ENCODE results near the gene TRMT2A.
A peak's percentile ranks its signal among the peaks of the same experiment; 100 is the strongest.

TRMT2A gene

GRCh38 chr22:20088263-20088648 is 28.8 kb downstream of the TRMT2A start:
- TF ChIP-seq, protein P1, sequence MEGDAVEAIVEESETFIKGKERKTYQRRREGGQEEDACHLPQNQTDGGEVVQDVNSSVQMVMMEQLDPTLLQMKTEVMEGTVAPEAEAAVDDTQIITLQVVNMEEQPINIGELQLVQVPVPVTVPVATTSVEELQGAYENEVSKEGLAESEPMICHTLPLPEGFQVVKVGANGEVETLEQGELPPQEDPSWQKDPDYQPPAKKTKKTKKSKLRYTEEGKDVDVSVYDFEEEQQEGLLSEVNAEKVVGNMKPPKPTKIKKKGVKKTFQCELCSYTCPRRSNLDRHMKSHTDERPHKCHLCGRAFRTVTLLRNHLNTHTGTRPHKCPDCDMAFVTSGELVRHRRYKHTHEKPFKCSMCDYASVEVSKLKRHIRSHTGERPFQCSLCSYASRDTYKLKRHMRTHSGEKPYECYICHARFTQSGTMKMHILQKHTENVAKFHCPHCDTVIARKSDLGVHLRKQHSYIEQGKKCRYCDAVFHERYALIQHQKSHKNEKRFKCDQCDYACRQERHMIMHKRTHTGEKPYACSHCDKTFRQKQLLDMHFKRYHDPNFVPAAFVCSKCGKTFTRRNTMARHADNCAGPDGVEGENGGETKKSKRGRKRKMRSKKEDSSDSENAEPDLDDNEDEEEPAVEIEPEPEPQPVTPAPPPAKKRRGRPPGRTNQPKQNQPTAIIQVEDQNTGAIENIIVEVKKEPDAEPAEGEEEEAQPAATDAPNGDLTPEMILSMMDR (IDR thresholded peaks at IDR 0.05; ENCODE audit: control insufficient read depth, extremely low read depth, insufficient read depth), result no peak
- no peak overlapping the region for H3K4me3 ChIP-seq (ENCODE audit: low read depth, low read length)
- DNase-seq (ENCODE audit: low read depth), result no peak

- no peak overlapping the region for H3K4me3 ChIP-seq (ENCODE audit: low read depth, low read length)
- no peak for DNase-seq (ENCODE audit: low read depth)
- TF ChIP-seq, protein P1 (IDR thresholded peaks at IDR 0.05; ENCODE audit: control insufficient read depth, extremely low read depth, insufficient read depth), result no peak
These were observed 29.4 kb downstream of the TRMT2A start for GRCh38 chr22:20087319-20088262.

GRCh38 chr22:20086763-20087162 is 30.3 kb downstream of the TRMT2A start:
- no peak for DNase-seq (ENCODE audit: low read depth)
- no peak overlapping the region for H3K4me3 ChIP-seq (ENCODE audit: low read depth, low read length)
- TF ChIP-seq, protein P1 (IDR thresholded peaks at IDR 0.05; ENCODE audit: control insufficient read depth, extremely low read depth, insufficient read depth), result no peak

DNA sequence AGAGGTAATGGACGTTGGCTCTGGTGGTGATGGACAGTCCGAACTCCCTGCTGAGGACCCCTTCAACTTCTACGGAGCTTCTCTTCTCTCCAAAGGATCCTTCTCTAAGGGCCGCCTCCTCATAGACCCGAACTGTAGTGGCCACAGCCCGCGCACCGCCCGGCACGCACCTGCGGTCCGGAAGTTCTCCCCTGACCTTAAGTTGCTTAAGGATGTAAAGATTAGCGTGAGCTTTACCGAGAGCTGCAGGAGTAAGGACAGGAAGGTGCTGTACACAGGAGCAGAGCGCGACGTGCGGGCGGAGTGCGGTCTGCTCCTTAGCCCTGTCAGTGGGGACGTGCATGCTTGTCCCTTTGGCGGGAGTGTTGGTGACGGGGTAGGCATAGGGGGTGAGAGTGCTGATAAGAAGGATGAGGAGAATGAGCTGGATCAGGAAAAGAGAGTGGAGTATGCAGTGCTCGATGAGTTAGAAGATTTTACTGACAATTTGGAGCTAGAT is 30.9 kb downstream of the TRMT2A start:
- TF ChIP-seq, protein P1 (IDR thresholded peaks at IDR 0.05; ENCODE audit: control insufficient read depth, extremely low read depth, insufficient read depth), result no peak
- no peak overlapping the region for H3K4me3 ChIP-seq (ENCODE audit: low read depth, low read length)
- DNase-seq (ENCODE audit: low read depth), result no peak

- H3K4me3 ChIP-seq (ENCODE audit: low read depth, low read length), result no peak overlapping the region
- no peak for DNase-seq (ENCODE audit: low read depth)
- TF ChIP-seq, protein P1 (IDR thresholded peaks at IDR 0.05; ENCODE audit: control insufficient read depth, extremely low read depth, insufficient read depth), result no peak
These were observed 31.4 kb downstream of the TRMT2A start for GRCh38 chr22:20085651-20086050.

DNA sequence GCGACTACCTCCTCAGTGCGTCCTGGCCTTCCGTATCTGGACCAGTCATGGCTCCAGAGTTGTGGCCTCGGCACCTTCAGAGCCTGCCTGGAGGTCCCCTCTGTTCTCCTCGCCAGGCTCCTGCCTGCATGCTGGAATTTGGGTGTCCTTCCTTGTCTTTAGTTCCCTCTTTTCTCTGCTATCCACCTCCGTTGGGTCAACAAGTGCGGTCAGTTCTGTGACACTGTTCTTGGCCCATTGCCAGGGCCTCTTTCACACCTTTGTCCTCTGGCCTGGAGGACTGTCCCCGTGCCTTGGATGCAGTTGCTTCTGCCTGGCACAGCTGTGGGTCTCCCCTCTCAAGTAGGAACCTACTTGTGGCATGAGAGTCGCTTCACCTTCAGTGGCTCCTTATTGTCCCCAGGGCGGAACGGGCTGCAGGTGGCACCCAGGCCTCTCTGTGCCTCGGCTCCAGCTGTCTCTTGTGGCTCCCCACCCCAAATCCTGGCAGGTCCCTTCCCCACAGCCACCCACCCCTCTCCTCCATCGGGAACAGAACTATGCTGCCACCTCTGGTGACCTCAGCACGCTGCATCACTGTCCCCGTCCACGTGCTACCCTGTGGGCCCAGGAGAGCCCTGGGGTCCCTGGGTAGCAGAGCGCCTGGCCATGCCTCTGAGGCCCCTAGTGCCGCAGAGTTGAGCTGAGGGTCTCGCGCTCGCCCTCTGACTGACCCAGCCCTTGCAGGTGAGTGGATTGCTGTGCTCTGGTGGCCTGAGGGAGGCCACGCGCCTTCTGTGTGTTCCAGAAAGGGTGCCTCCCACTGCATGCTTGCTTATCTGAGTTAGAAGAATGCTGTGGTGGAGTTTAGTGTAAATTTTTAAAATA is 32.2 kb downstream of the TRMT2A start:
- TF ChIP-seq, protein P1 (IDR thresholded peaks at IDR 0.05; ENCODE audit: control insufficient read depth, extremely low read depth, insufficient read depth), result peak; percentile 50
- no peak overlapping the region for H3K4me3 ChIP-seq (ENCODE audit: low read depth, low read length)
- DNase-seq (ENCODE audit: low read depth), result no peak

Data from LNCaP clone FGC (cell line).